HG02840 (cell line): Measurements from ENCODE around the gene CNTF.
"Not testable (repeated sequence)": the region's sequence is repeated elsewhere in the genome, so short reads cannot be mapped to it uniquely, and the experiment has no call there.

ENCODE experiments used
- ATAC-seq: cut with Tn5 transposase; IDR thresholded peaks from one replicate; pipeline ENCODE4 v1.9.1; 2021; ENCODE audit warnings: mild to moderate bottlenecking, moderate library complexity, moderate number of reproducible peaks; ENCODE audit not compliant: unreplicated experiment, low FRiP score

Gene CNTF, protein sequence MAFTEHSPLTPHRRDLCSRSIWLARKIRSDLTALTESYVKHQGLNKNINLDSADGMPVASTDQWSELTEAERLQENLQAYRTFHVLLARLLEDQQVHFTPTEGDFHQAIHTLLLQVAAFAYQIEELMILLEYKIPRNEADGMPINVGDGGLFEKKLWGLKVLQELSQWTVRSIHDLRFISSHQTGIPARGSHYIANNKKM

GRCh38 chr11:58622344-58622743 lies at the start of gene CNTF:
CNTF (plus strand) TSS chr11:58622665; CDS start chr11:58622753, 88 bp downstream.
- ATAC-seq, result no peak

GRCh38 chr11:58572906-58573305 lies 49.6 kb upstream of the CNTF start:
- not testable (repeated sequence) for ATAC-seq

DNA sequence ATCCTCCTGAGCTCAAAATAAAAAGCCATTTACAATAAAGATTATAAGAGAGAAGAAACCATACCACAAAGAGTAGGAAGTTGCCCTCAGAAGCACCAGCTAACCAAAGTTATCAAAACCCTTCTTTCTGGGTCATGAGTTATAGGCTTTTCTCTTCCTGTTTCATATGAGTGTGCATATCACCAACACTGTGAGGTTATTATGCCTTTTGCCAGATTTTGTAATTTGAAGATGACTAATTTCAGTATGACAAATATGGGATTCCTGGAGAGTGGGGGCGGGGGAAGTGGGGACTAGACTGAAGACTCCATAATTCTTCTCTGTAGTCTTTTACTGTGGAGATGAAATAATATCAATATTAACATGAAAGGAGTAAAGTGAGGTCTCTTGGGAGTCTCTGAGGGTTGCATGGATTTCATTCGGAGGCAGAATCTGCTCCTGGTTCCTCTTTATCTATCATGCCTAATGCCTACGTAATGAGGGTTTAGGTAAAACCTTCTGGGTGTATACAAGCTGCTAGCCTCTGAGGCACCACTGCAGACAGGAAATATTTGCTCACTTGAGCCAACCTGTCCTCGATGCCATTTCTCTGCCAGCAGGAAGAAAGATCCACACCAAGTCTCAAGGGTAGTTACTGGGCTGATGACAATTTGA lies 48.9 kb upstream of the CNTF start:
- ATAC-seq, result no peak

- no peak for ATAC-seq
Observed at GRCh38 chr11:58574881-58575280, 47.6 kb upstream of the CNTF start.

- ATAC-seq, result no peak
Observed at GRCh38 chr11:58575377-58576020, 47.0 kb upstream of the CNTF start, which contains the start of gene LPXN. LPXN (minus strand) TSS chr11:58575856; CDS start chr11:58575772, 84 bp downstream.

- ATAC-seq, result no peak
Observed at GRCh38 chr11:58576887-58577471, 45.5 kb upstream of the CNTF start.

DNA sequence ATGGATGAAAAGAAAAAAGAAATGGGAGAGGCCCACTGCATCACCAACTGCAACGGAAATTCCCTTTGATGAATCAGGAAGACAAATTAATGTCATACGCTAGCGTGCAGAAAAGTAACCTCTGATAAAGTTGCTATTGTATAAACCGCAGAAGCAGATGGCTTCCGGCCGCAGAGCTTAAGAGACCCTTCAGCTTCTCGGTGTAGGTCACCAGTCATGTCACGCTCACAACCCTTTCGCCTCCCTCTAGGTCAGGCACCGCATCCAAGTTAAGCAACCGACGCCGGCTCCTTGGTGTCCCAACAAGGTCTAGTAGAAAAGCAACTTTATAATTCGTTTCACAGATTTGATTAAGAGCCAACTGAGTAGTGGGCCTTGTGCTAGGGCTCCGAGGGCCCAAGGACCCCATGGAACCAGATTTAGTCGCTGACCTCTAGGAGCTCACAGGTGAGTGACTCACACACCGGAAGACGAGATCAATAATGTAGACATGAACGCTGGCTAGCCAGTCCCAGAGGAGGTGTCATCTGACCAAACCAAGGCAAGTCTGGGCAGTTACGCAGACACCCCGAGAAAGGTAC lies 44.8 kb upstream of the CNTF start:
- ATAC-seq, result peak; percentile 48

DNA sequence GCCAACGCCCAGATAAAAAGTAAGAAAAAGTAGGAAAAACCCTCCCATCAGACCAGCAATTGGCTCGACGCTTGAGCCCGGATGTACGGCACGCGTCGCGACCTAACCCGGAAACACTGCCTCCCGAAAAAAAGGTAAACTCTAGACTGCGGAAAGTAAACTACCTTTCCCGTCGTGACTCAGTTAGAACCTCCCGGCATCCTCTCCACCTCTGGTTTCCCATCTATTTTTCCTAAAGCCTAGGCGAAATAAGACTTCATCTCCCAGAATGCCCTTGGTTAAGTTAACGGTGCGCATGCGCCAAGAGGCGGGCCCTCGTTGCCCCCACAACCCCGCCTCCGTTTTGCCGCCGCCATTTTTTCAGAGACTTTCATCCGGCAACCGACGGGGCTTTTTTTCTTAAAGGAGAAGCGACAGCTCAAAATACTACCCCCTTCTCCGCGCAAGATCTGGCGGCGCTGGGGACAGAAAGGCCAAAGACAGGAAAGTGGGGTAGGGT lies 44.3 kb upstream of the CNTF start:
- ATAC-seq, result no peak

GRCh38 chr11:58578635-58579191 lies 43.8 kb upstream of the CNTF start, which contains the start of gene ZFP91:
ZFP91 (plus strand) TSS chr11:58579063; CDS start chr11:58579282, 219 bp downstream.
- ATAC-seq, result peak; percentile 28

DNA sequence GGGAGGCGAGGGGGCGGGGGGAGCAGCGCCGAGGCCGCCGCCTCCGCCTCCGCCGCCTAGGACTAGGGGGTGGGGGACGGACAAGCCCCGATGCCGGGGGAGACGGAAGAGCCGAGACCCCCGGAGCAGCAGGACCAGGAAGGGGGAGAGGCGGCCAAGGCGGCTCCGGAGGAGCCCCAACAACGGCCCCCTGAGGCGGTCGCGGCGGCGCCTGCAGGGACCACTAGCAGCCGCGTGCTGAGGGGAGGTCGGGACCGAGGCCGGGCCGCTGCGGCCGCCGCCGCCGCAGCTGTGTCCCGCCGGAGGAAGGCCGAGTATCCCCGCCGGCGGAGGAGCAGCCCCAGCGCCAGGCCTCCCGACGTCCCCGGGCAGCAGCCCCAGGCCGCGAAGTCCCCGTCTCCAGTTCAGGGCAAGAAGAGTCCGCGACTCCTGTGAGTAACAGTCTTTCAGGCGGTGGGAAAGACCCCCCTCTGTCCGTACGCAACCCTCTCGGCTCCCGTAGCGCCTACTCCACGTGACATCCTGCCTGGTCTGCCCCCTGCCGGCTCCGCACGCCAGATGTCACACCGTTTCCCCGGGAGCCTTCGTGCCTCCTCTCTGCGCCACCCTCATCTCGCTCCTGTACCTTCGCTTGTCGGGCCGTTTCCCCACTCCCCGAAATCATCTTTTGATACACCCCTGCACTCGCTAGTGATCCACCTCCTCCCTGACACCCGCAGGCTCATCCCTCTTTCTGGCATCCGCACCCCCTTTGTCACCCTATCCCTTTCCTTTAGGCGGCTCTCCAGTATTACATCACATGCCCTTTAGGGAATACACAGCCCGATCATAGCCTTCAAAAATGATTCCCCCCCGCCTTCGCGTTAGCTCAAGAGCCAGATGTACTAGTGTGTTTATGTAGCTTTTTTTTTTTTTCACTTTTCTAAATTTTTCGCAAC lies 43.0 kb upstream of the CNTF start:
- ATAC-seq, result peak; percentile 40

DNA sequence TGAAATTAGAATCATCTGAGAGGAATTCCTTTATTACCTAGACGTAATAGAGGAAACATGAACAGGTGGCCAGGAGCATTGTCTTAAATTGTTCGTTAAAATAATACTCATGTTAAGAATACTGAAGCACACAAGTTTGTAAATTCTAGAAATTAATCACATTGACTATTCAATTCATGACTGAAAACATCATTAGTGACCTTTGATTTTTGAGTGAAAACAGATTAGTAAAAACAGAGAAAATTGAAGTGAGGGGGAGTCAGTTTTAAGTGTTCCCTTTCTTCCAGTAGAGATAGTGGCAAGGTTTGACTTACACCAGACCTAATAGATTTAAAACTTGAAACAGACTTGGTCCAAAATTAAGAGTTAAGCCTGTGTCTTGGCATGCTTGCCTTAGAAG lies 42.2 kb upstream of the CNTF start:
- ATAC-seq, result no peak

DNA sequence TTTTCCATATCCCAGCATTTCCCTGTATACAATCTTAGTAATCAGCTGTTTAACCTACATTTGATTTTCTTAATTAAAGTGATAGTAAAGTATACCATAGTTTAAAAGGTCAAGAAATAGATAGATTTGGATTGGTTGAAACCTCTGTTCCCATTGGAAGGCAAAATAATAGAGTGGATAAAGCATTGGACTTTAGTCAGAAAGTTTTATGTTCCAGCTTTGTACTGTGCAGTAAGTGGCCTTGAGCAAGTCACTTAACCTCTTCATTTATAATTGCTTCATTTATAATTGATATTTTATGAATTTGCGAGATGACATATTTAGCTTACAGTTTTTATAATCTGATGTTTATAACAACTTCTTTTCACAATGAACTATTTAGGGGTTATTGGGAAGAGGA lies 40.0 kb upstream of the CNTF start:
- ATAC-seq, result no peak

- no peak for ATAC-seq
Observed at GRCh38 chr11:58586998-58587397, 35.5 kb upstream of the CNTF start.

DNA sequence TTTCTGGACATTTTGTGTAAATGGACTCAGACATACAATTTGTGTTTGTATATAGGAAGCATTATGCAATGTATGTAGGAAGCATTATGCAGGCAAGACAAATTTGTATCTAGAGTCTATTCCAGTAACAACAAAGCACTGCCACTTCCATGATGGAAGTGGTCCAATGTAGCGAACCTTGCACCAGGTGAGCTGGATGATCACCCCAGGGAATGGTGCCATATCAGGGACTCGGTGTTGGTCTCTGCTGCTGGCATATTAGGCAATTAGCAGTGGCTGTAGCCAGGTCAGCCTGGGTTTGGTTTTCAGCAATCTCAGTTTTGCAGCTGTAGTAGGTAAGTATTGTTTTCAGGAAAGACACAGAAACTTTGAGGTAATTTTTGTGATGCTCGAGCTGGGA lies 30.8 kb upstream of the CNTF start:
- no peak for ATAC-seq

DNA sequence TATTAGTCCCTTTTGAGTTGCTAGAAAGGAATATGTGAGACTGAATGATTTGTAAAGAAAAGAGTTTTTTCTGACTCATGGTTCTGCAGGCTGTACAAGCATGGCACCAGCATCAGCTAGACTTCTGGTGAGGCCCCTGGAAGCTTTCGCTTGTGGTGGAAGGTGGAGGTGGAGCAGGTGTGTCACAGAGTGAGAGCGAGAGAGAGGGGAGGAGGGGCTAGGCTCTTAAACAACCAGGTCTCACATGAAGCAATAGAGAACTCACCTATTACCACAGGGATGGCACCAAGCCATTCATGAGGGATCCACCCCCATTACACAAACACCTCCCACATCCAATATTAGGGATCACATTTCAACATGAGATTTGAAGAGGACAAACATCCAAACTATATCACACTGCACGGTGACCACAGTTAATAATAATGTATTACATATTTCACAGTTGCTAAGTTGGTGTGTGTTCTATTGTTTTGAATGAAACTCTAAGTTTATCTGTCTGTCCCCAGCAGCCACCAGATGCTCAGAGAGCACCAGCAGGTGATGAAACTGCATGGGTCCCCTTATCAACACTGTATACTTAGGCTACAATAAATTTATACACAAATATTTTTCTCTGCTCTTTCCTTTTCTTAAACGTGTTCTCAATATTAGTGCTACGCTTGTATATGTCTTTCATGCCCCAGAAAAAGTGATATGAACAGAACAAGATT lies 29.5 kb upstream of the CNTF start:
- no peak for ATAC-seq

- no peak for ATAC-seq
Observed at GRCh38 chr11:58594826-58595225, 27.6 kb upstream of the CNTF start.

DNA sequence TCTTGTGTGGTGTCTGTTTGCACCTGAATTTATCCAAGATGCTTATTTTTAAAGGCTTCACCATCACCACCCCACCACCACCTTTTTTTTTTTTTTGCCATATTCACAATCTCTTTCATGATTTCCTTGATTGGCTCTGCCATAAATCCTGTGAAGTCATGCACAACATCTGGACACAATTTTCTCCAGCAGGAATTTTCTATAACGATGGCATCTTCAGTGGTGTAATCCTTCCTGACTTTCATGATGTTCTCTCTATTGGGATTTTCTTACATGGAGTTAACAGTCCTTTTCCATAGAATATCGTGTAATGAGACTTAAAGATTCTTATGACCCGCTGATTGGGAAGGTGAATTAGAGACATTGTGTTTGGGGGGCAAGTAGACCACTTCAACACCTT lies 25.8 kb upstream of the CNTF start:
- no peak for ATAC-seq

- ATAC-seq, result no peak
Observed at GRCh38 chr11:58597486-58598144, 24.9 kb upstream of the CNTF start.
